HepG2 (cell line): ENCODE measurements around the gene SLC15A3. TPM values are rescaled to one million over a fixed set of nuclear protein-coding genes. Genes with fewer than 3 reads are reported as not detected.

ENCODE experiments used
- CEBPZ ChIP-seq: IDR thresholded peaks from 2 replicates; pipeline ENCODE4 v1.6.1; 2012; ENCODE audit warnings: low read length, improper control_type of control experiment
- EEA1 ChIP-seq: sonication (generic); formaldehyde crosslinking; IDR thresholded peaks from 2 replicates; pipeline ENCODE4 v1.5.1; 2020; ENCODE audit warnings: mild to moderate bottlenecking, missing genetic modification reagents, borderline replicate concordance
- GRHL1 ChIP-seq: sonication (generic); formaldehyde crosslinking; conservative IDR thresholded peaks from 2 replicates; pipeline ENCODE4 v1.8.0; 2022; ENCODE audit warnings: missing genetic modification reagents
- HIC2 ChIP-seq: sonication (generic); formaldehyde crosslinking; IDR thresholded peaks from 2 replicates; pipeline ENCODE4 v1.9.0; 2022; ENCODE audit warnings: low read depth, missing genetic modification reagents
- HNF1A ChIP-seq, 2 experiments: sonication (generic) in 1 of 2; formaldehyde crosslinking in 1 of 2; IDR thresholded peaks; 2 replicates each; pipeline versions ENCODE4 v1.4.0 to v1.6.1; 2016 to 2020; ENCODE audit warnings: borderline replicate concordance in 1 of 2, low read depth in 1 of 2, mild to moderate bottlenecking in 1 of 2, missing genetic modification reagents in 1 of 2
- IRF2 ChIP-seq: IDR thresholded peaks from 2 replicates; pipeline ENCODE4 v1.6.1; 2018; ENCODE audit warnings: missing genetic modification reagents, missing compliant biosample characterization
- MXD4 ChIP-seq: IDR thresholded peaks from 2 replicates; pipeline ENCODE4 v1.6.1; 2016; ENCODE audit warnings: mild to moderate bottlenecking, missing biosample characterization, missing genetic modification reagents
- RAD51 ChIP-seq: fragments of 450-650 bp; IDR thresholded peaks from 2 replicates; pipeline ENCODE4 v1.6.1; 2016; ENCODE audit warnings: borderline replicate concordance
- STAG1 ChIP-seq: sonication (generic); formaldehyde crosslinking; IDR thresholded peaks from 2 replicates; pipeline ENCODE4 v1.4.0; 2020; ENCODE audit warnings: missing genetic modification reagents
- TAF15 ChIP-seq: fragments of 200-400 bp; formaldehyde crosslinking; IDR thresholded peaks from one replicate; pipeline ENCODE4 v1.6.1; 2018; ENCODE audit warnings: mild to moderate bottlenecking, low read depth, low read length; ENCODE audit not compliant: poor library complexity, severe bottlenecking
- ZFP62 ChIP-seq: sonication (generic); formaldehyde crosslinking; IDR thresholded peaks from 2 replicates; pipeline ENCODE4 v1.4.0; 2020; ENCODE audit warnings: missing genetic modification reagents
- ZKSCAN5 ChIP-seq: sonication (generic); formaldehyde crosslinking; IDR thresholded peaks from 2 replicates; pipeline ENCODE4 v1.5.1; 2020; ENCODE audit warnings: mild to moderate bottlenecking, missing genetic modification reagents
- ZNF143 ChIP-seq: sonication (generic); formaldehyde crosslinking; IDR thresholded peaks from 2 replicates; pipeline ENCODE4 v1.4.0; 2020; ENCODE audit warnings: missing genetic modification reagents
- ZNF567 ChIP-seq: sonication (generic); formaldehyde crosslinking; IDR thresholded peaks from 2 replicates; pipeline ENCODE4 v1.8.1; 2023; ENCODE audit warnings: mild to moderate bottlenecking, missing genetic modification reagents, borderline replicate concordance
- ZNF660 ChIP-seq: sonication (generic); formaldehyde crosslinking; IDR thresholded peaks from 2 replicates; pipeline ENCODE4 v1.5.1; 2020; ENCODE audit warnings: mild to moderate bottlenecking, low read depth, missing genetic modification reagents, borderline replicate concordance
- ZNF83 ChIP-seq: sonication (generic); formaldehyde crosslinking; IDR thresholded peaks from 2 replicates; pipeline ENCODE4 v1.4.0; 2020; ENCODE audit warnings: missing genetic modification reagents, mild to moderate bottlenecking, borderline replicate concordance
- polyA plus RNA-seq, 8 experiments: library from polyadenylated mRNA; depleted of rRNA in 3 of 8; stranded (reverse) in 7 of 8; unstranded in 1 of 8; fragments of >200 nt; fragmentation: Illumina TruSeq in 4 of 8; extraction: Trizol in 4 of 8; gene quantifications; 2 replicates each; pipeline versions ENCODE4 v1.2.1 to v1.2.3, GENCODE V29; 2011 to 2016; ENCODE audit warnings: low read depth in 4 of 8, missing spikeins in 1 of 8, mixed read lengths in 1 of 8; ENCODE audit not compliant: insufficient read depth in 1 of 8
- total RNA-seq, 5 experiments: library from RNA; depleted of rRNA; stranded (reverse); fragments of >200 nt; fragmentation: Illumina TruSeq; extraction: Trizol; gene quantifications; 2 replicates each; pipeline ENCODE4 v1.2.3, GENCODE V29; 2016; ENCODE audit warnings: low read depth in 1 of 5

Gene SLC15A3
- total and polyA plus RNA-seq, 2 of the 13 experiments (the other 11 are each of a cell fraction or from before 2014, with no cell fraction given) = 0.45 to 0.77 TPM

- TF ChIP-seq HNF1A (IDR thresholded peaks at IDR 0.05; ENCODE audit: low read depth) (no peak), HNF1A (CRISPR knock-in tag; IDR thresholded peaks at IDR 0.05; ENCODE audit: borderline replicate concordance) (peak; percentile 73; the same call in 1 of the 2 replicates), GRHL1 (CRISPR knock-in tag) (no peak), ZKSCAN5 (CRISPR knock-in tag) (no peak), TAF15 (peak; percentile 52), HIC2 (CRISPR knock-in tag) (no peak), STAG1 (CRISPR knock-in tag) (no peak), ZNF567 (CRISPR knock-in tag) (no peak), CEBPZ (no peak), MXD4 (CRISPR knock-in tag) (peak; percentile 90; the same call in 1 of the 2 replicates), RAD51 (no peak), IRF2 (CRISPR knock-in tag) (peak; percentile 89), ZNF660 (CRISPR knock-in tag) (no peak), ZNF83 (CRISPR knock-in tag) (no peak), EEA1 (CRISPR knock-in tag) (0 out of 2 replicates have a peak, but pooled peaks have one; percentile 51), ZNF143 (CRISPR knock-in tag) (peak; percentile 95), ZFP62 (CRISPR knock-in tag) (no peak)
These were observed 45.6 kb downstream of the SLC15A3 start, which contains the start of gene PRPF19 (continued) for GRCh38 chr11:60906132-60906972.
